ENCODE measurements around the gene ARHGEF6. TPM values are rescaled to one million over a fixed set of nuclear protein-coding genes. Genes with fewer than 3 reads are reported as not detected.

The ARHGEF6 gene
- total RNA-seq, 1 donor from 2014 or later, result 4.7 TPM

DNA sequence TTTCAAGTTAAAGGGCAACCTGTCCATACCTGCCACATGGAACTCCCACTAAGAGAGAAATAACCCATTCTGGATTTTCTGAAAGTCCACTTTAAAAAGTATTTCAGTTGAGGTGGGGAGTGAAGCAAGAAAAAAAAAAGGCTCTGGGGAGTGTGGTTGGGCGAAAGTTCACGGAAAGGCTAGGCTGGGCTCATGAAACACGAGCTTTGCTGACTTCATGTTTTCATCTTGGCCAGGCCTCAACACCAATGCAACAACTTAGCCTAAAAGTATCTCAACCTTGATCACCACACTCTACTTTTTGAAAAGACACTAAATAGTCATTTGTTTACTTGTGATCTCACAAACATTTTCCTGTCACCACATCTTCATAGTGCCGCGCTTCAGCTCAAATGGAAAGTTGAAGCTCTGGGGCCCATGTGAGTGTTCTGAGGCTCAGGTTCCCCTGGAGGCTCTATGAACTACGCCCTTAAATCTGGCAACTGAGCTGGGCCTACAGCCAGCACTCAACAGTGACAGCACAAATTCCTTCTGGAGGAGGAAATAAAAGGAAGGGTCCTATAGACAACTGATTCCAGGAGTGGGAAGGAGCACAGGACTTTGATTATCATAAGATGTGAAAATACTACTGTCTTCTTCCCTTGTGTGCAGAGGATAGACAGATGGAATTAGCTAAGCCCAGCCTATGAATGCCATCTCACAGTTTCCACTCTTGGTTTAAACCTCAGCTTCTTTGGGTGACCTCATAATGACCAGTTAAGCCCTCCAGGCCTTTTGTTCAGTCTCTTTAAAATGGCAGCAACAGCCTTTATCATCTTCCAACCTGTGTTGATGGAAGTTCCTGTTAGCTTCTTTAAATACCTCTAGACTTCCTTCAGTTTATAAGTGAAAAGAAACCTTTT is 127.7 kb downstream of the ARHGEF6 start:
- DNase-seq (ENCODE audit: low read depth) (no peak), FAIRE-seq (peak; percentile 26)
- H2AFZ ChIP-seq (ENCODE audit: low read depth, low read length), result no peak overlapping the region
- no peaks in the 10 kb centered on the region for H3K27me3 Mint-ChIP-seq (ENCODE audit: low read depth, unreplicated experiment)
- TF ChIP-seq, protein P1, sequence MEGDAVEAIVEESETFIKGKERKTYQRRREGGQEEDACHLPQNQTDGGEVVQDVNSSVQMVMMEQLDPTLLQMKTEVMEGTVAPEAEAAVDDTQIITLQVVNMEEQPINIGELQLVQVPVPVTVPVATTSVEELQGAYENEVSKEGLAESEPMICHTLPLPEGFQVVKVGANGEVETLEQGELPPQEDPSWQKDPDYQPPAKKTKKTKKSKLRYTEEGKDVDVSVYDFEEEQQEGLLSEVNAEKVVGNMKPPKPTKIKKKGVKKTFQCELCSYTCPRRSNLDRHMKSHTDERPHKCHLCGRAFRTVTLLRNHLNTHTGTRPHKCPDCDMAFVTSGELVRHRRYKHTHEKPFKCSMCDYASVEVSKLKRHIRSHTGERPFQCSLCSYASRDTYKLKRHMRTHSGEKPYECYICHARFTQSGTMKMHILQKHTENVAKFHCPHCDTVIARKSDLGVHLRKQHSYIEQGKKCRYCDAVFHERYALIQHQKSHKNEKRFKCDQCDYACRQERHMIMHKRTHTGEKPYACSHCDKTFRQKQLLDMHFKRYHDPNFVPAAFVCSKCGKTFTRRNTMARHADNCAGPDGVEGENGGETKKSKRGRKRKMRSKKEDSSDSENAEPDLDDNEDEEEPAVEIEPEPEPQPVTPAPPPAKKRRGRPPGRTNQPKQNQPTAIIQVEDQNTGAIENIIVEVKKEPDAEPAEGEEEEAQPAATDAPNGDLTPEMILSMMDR (IDR thresholded peaks at IDR 0.05; ENCODE audit: insufficient read depth, low read depth, low read length), result no peak
- no peak for TF ChIP-seq EZH2 (IDR thresholded peaks at IDR 0.05; ENCODE audit: insufficient read depth, low read length)
- no peak overlapping the region for H3K4me2 ChIP-seq (ENCODE audit: low read length)
- H3K27ac ChIP-seq (ENCODE audit: low read depth, low read length), result no peak overlapping the region
- H3K36me3 ChIP-seq (ENCODE audit: insufficient read depth, low read length), result no peaks in the 10 kb centered on the region
- no peaks in the 10 kb centered on the region for H3K36me3 Mint-ChIP-seq (ENCODE audit: low read depth, unreplicated experiment)
- no peaks in the 10 kb centered on the region for H3K9me3 ChIP-seq (ENCODE audit: insufficient read depth, low read depth, low read length)
- H3K9me3 Mint-ChIP-seq (ENCODE audit: unreplicated experiment), result peaks cover 1% of the 10 kb centered on the region
- no peak overlapping the region for H3K4me3 Mint-ChIP-seq (ENCODE audit: unreplicated experiment)
- H3K9ac ChIP-seq (ENCODE audit: low read length), result no peak overlapping the region
- H3K4me1 Mint-ChIP-seq (ENCODE audit: low read depth, unreplicated experiment), result no peaks in the 10 kb centered on the region
- no peaks in the 10 kb centered on the region for H3K79me2 ChIP-seq (ENCODE audit: insufficient read depth, low read length)
- H4K20me1 ChIP-seq (ENCODE audit: insufficient read depth, low read length), result no peaks in the 10 kb centered on the region
- no peak overlapping the region for H3K27ac Mint-ChIP-seq (ENCODE audit: unreplicated experiment)
- H3K27me3 ChIP-seq (ENCODE audit: insufficient read depth, low read length), result no peaks in the 10 kb centered on the region
- H3K4me1 ChIP-seq (ENCODE audit: insufficient read depth, low read length), result no peaks in the 10 kb centered on the region
- no peak overlapping the region for H3K4me3 ChIP-seq (ENCODE audit: insufficient read depth, low read depth, low read length)

- Histone ChIP-seq H4K20me1 (ENCODE audit: insufficient read depth, low read length) (no peaks in the 10 kb centered on the region), H3K9me3 (ENCODE audit: insufficient read depth, low read depth, low read length) (no peaks in the 10 kb centered on the region), H3K27ac (ENCODE audit: low read depth, low read length) (no peak overlapping the region), H3K27me3 (ENCODE audit: insufficient read depth, low read length) (no peaks in the 10 kb centered on the region), H3K4me2 (ENCODE audit: low read length) (no peak overlapping the region), H2AFZ (ENCODE audit: low read depth, low read length) (no peak overlapping the region), H3K4me1 (ENCODE audit: insufficient read depth, low read length) (no peaks in the 10 kb centered on the region), H3K79me2 (ENCODE audit: insufficient read depth, low read length) (no peaks in the 10 kb centered on the region), H3K4me3 (ENCODE audit: insufficient read depth, low read depth, low read length) (no peak overlapping the region), H3K36me3 (ENCODE audit: insufficient read depth, low read length) (no peaks in the 10 kb centered on the region), H3K9ac (ENCODE audit: low read length) (no peak overlapping the region)
- no peaks in the 10 kb centered on the region for H3K4me1 Mint-ChIP-seq (ENCODE audit: low read depth, unreplicated experiment)
- no peak overlapping the region for H3K4me3 Mint-ChIP-seq (ENCODE audit: unreplicated experiment)
- TF ChIP-seq EZH2 (IDR thresholded peaks at IDR 0.05; ENCODE audit: insufficient read depth, low read length), result no peak
- TF ChIP-seq, protein P1 (IDR thresholded peaks at IDR 0.05; ENCODE audit: insufficient read depth, low read depth, low read length), result no peak
- peak; percentile 17 for FAIRE-seq
- no peaks in the 10 kb centered on the region for H3K27me3 Mint-ChIP-seq (ENCODE audit: low read depth, unreplicated experiment)
- H3K9me3 Mint-ChIP-seq (ENCODE audit: unreplicated experiment), result peaks cover 3% of the 10 kb centered on the region
- DNase-seq (ENCODE audit: low read depth), result no peak
- H3K36me3 Mint-ChIP-seq (ENCODE audit: low read depth, unreplicated experiment), result no peaks in the 10 kb centered on the region
- H3K27ac Mint-ChIP-seq (ENCODE audit: unreplicated experiment), result no peak overlapping the region
Measured at GRCh38 chrX:136650811-136651210, 129.9 kb downstream of the ARHGEF6 start.

All from astrocyte (in vitro differentiated cells and primary cell).